GM23338 (cell line): ENCODE measurements around the gene NPAS3.

Experiments used
- JUNB ChIP-seq: IDR thresholded peaks from one replicate; pipeline ENCODE4 v1.6.1; 2016; ENCODE audit warnings: antibody characterized with exemption; ENCODE audit not compliant: unreplicated experiment
- TF ChIP-seq, protein P1 (sequence below): IDR thresholded peaks from 2 replicates; pipeline ENCODE4 v1.6.1; 2016; ENCODE audit warnings: antibody characterized with exemption

DNA sequence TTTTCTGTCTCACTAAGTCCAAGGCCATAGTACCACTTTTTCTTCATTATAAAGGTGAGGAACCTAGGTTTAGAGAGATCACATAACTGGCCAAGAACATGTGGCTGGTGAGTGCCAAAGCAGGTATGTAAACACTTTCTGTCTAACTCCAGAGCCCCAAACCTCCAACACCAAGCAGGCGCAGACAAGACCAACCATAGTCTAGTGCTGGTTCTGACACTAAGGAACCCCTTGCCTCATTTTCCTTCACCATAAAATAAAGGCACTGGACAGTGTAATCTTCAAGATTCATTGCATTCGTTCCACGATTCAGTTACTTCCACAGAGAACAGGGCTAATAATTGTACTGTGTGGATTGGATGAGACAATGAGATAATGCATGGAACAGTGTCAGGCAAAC lies 71.0 kb downstream of the NPAS3 start:
- TF ChIP-seq JUNB, result no peak
- TF ChIP-seq, protein P1, sequence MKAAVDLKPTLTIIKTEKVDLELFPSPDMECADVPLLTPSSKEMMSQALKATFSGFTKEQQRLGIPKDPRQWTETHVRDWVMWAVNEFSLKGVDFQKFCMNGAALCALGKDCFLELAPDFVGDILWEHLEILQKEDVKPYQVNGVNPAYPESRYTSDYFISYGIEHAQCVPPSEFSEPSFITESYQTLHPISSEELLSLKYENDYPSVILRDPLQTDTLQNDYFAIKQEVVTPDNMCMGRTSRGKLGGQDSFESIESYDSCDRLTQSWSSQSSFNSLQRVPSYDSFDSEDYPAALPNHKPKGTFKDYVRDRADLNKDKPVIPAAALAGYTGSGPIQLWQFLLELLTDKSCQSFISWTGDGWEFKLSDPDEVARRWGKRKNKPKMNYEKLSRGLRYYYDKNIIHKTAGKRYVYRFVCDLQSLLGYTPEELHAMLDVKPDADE, result no peak
